Neuron (in vitro differentiated cells): ENCODE measurements around the gene MRPS6.

Experiments used
- H2AFZ ChIP-seq: one replicate; pipeline ENCODE4 v1.6.1; 2013; ENCODE audit warnings: low read depth, mild to moderate bottlenecking, inconsistent platforms, low read length, moderate library complexity
- H3K27me3 ChIP-seq: one replicate; pipeline ENCODE4 v1.6.1; 2013; ENCODE audit warnings: low read length; ENCODE audit not compliant: insufficient read depth
- H3K36me3 ChIP-seq: one replicate; pipeline ENCODE4 v1.6.1; 2013; ENCODE audit warnings: low read length; ENCODE audit not compliant: insufficient read depth
- H3K4me1 ChIP-seq: one replicate; pipeline ENCODE4 v1.6.1; 2013; ENCODE audit warnings: low read length; ENCODE audit not compliant: insufficient read depth
- H3K4me3 ChIP-seq: 2 replicates; pipeline ENCODE4 v1.5.1; 2013; ENCODE audit warnings: mild to moderate bottlenecking, low read length, moderate library complexity
- H3K9me3 ChIP-seq: one replicate; pipeline ENCODE4 v1.6.1; 2013; ENCODE audit warnings: low read length

Gene MRPS6

GRCh38 chr21:34093083-34093482 is 19.7 kb downstream of the MRPS6 start:
- Histone ChIP-seq H2AFZ (no peak overlapping the region), H3K4me3 (no peak overlapping the region), H3K36me3 (peaks cover 25% of the 10 kb centered on the region), H3K4me1 (no peaks in the 10 kb centered on the region), H3K9me3 (no peaks in the 10 kb centered on the region), H3K27me3 (no peaks in the 10 kb centered on the region)

- H3K4me1 ChIP-seq = peaks cover 8% of the 10 kb centered on the region
- peaks cover 27% of the 10 kb centered on the region for H3K36me3 ChIP-seq
Measured at GRCh38 chr21:34094949-34095348, 21.6 kb downstream of the MRPS6 start.

DNA sequence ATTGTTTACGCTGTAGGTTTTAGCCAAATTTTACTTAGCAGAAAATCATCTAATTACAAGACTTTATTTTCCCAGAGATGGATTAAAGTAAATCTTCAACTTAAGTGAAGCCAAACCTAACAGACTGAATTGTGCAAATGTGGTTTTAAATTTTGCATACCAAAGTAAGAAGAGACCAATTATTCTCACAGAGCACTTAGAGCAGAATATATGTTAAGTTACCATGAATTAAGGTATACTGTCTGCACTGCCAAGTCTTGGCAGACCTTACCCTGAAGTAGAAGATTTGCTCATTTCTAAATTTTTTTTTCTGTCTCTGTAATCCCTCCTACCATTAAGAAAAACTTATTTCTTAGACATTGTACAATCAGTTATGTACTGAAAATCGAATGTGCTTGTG is 24.1 kb downstream of the MRPS6 start:
- Histone ChIP-seq H3K36me3 (peaks cover 27% of the 10 kb centered on the region), H3K27me3 (no peaks in the 10 kb centered on the region), H2AFZ (no peak overlapping the region), H3K4me3 (no peak overlapping the region), H3K9me3 (no peaks in the 10 kb centered on the region), H3K4me1 (peaks cover 24% of the 10 kb centered on the region)

More at GRCh38 chr21:34094949-34095348, 21.6 kb downstream of the MRPS6 start:
- no peaks in the 10 kb centered on the region for H3K27me3 ChIP-seq
- no peaks in the 10 kb centered on the region for H3K9me3 ChIP-seq
- no peak overlapping the region for H3K4me3 ChIP-seq
- H2AFZ ChIP-seq = no peak overlapping the region

GRCh38 chr21:34100337-34100736 is 27.0 kb downstream of the MRPS6 start:
- Histone ChIP-seq H3K36me3 (peaks cover 18% of the 10 kb centered on the region), H3K4me3 (no peak overlapping the region), H3K9me3 (no peaks in the 10 kb centered on the region)

DNA sequence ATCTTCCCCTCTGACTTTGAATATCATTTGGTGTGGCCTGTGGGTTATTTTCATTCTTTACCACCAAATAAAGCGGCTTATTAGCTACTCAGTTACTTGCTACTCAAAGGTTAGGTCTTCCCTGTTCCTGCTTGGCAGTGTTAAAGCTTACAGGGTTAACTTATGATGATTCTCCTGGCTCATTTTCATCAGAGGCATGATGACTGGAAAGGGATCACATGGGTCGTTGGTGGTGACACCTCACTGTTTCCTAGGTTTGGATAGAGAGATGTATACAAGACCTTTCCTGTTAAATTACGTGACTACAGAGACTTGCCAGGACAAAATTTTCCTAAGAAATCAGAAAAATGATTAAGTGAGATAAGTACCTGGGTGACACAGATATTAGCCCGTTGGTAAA is 27.4 kb downstream of the MRPS6 start:
- H3K4me1 ChIP-seq = peaks cover 24% of the 10 kb centered on the region
- peaks cover 14% of the 10 kb centered on the region for H3K36me3 ChIP-seq
- H3K4me3 ChIP-seq = no peak overlapping the region
- no peaks in the 10 kb centered on the region for H3K9me3 ChIP-seq
- no peak overlapping the region for H2AFZ ChIP-seq
- no peaks in the 10 kb centered on the region for H3K27me3 ChIP-seq

More at GRCh38 chr21:34100337-34100736, 27.0 kb downstream of the MRPS6 start:
- no peak overlapping the region for H2AFZ ChIP-seq
- peaks cover 24% of the 10 kb centered on the region for H3K4me1 ChIP-seq
- no peaks in the 10 kb centered on the region for H3K27me3 ChIP-seq

DNA sequence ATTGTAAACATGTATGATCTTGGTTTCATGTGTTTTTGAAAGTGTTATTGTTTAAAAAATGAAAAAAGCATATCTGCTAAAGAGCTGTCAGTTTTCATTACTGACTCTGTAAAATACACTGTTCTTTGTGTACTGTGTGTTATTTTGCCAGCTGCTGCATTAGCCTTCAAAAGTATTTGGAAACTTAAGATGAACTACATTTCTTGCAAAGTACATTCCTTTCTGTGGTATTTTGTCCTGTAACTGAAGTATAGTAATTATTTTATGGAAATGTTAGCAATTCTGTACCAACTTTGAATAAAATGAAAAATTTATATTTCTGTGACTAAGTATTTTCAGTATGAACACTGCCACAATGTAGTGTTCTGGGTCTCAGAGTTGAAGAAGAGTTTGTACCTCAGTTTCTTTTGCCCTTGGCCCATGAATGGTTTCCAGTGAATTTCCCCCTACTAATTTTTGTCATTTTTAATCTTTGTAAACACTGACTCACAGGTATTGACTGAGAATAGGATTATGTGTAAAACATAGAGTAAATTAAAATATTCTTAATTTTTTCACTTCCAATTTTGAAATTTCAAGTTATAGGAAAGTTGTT is 32.7 kb downstream of the MRPS6 start:
- Histone ChIP-seq H3K4me1 (peaks cover 6% of the 10 kb centered on the region), H3K9me3 (no peaks in the 10 kb centered on the region), H2AFZ (no peak overlapping the region), H3K36me3 (no peaks in the 10 kb centered on the region), H3K27me3 (no peaks in the 10 kb centered on the region), H3K4me3 (no peak overlapping the region)

- H2AFZ ChIP-seq = no peak overlapping the region
- no peaks in the 10 kb centered on the region for H3K36me3 ChIP-seq
- H3K4me1 ChIP-seq = no peaks in the 10 kb centered on the region
- H3K4me3 ChIP-seq = no peak overlapping the region
- H3K9me3 ChIP-seq = no peaks in the 10 kb centered on the region
- no peaks in the 10 kb centered on the region for H3K27me3 ChIP-seq
Measured at GRCh38 chr21:34107606-34108005, 34.2 kb downstream of the MRPS6 start.

GRCh38 chr21:34109075-34109474 is 35.7 kb downstream of the MRPS6 start:
- Histone ChIP-seq H3K4me3 (no peak overlapping the region), H3K4me1 (peaks cover 12% of the 10 kb centered on the region), H3K36me3 (no peaks in the 10 kb centered on the region), H2AFZ (no peak overlapping the region), H3K27me3 (no peaks in the 10 kb centered on the region), H3K9me3 (no peaks in the 10 kb centered on the region)

DNA sequence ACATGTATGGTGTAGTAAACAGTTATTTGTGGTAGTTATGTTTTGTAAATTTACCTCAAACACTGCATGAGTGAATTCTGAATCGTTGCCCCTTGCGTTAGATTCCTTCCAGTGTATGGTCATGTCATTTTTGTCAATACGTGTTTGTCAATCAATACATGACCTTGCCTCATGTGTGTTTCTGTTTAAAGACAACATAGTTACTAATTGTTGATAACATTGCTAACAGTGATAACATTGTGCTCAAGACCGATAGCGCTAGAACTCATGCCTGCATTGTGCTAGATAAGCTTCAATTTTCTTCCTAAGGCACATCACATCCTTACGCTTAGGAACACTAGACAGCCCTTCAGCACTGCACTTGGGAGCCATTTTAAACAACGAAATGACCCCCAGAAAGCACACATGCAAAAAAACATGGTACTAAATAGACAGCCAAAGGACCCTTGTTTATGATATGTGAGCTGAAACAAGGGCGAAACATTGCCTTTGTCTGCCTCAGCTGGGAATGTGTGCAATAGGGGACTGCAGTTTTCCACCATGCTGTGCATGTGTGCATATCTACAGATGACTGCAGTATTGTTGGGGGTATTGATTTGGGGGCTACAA is 37.3 kb downstream of the MRPS6 start:
- no peaks in the 10 kb centered on the region for H3K9me3 ChIP-seq
- no peak overlapping the region for H2AFZ ChIP-seq
- no peak overlapping the region for H3K4me3 ChIP-seq
- H3K27me3 ChIP-seq = no peaks in the 10 kb centered on the region
- no peaks in the 10 kb centered on the region for H3K36me3 ChIP-seq
- peaks cover 17% of the 10 kb centered on the region for H3K4me1 ChIP-seq

DNA sequence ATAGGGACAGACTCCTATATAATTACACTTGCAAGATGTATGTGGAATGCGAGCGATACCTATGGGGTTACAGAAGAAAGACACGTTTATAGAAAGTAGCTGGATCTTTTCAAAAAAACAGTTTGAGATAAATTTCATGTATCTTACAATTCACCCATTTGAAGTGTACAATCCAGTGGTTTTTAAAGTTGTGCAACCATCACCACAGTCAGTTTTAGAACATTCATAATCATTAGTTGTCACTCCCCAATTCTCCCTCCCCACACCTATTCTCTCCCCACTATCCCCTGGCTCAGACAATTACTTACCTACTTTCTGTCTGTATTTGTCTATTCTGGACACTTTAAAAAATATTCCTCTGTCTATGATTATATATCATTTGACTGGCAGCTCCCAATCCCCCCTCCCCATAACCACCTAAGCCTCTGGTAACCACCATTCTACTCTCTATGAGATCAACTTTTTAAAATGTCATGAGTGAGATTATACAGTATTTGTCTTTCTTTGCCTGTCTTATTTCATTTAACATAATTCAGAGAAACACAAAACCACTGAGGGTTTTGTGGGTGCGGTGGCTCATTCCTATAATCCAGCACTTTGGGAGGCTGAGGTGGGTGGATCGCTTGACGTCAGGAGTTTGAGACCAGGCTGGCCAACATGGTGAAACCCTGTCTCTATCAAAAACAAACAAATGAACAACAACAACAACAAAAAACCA is 39.1 kb downstream of the MRPS6 start:
- no peak overlapping the region for H3K4me3 ChIP-seq
- H3K27me3 ChIP-seq = no peaks in the 10 kb centered on the region
- H3K36me3 ChIP-seq = no peaks in the 10 kb centered on the region
- H3K9me3 ChIP-seq = no peaks in the 10 kb centered on the region
- H3K4me1 ChIP-seq = peaks cover 17% of the 10 kb centered on the region
- no peak overlapping the region for H2AFZ ChIP-seq

GRCh38 chr21:34113842-34114241 is 40.5 kb downstream of the MRPS6 start:
- Histone ChIP-seq H2AFZ (no peak overlapping the region), H3K36me3 (no peaks in the 10 kb centered on the region), H3K4me1 (peaks cover 17% of the 10 kb centered on the region), H3K4me3 (no peak overlapping the region), H3K27me3 (no peaks in the 10 kb centered on the region), H3K9me3 (no peaks in the 10 kb centered on the region)

DNA sequence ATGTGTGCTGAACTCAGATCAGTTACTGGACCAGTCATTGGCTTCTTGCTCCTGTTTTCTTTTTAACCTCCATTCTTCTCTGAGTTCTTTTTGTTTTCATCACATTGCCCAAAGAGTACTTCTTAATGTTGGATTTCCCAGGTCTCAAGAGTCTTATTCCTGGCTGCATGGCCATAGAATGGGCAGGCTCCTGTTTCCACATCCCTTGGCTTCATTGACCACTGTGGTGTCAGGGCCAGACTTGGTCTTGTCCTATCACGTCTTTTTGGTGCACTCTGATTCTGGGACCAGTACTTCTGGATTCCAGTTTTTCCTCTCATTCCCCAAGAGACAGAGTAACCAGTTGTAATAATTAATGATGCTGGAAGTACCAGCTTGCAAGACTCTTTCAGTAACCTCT is 41.8 kb downstream of the MRPS6 start:
- Histone ChIP-seq H3K9me3 (no peaks in the 10 kb centered on the region), H3K4me3 (no peak overlapping the region), H2AFZ (no peak overlapping the region), H3K4me1 (peaks cover 17% of the 10 kb centered on the region), H3K36me3 (no peaks in the 10 kb centered on the region), H3K27me3 (no peaks in the 10 kb centered on the region)

GRCh38 chr21:34116569-34116968 is 43.2 kb downstream of the MRPS6 start:
- H3K9me3 ChIP-seq = no peaks in the 10 kb centered on the region
- no peak overlapping the region for H2AFZ ChIP-seq
- no peak overlapping the region for H3K4me3 ChIP-seq
- H3K27me3 ChIP-seq = no peaks in the 10 kb centered on the region
- peaks cover 17% of the 10 kb centered on the region for H3K4me1 ChIP-seq
- H3K36me3 ChIP-seq = no peaks in the 10 kb centered on the region
